Measurements from ENCODE around the gene DGKD.
"Not testable (repeated sequence)": the region's sequence is repeated elsewhere in the genome, so short reads cannot be mapped to it uniquely, and the experiment has no call there.

Gene DGKD

GRCh38 chr2:233353769-233354499 is at the start of gene DGKD:
TSS of gene DGKD (plus strand) at chr2:233354494. CDS start at chr2:233354519, 25 bp downstream.
- no peak for DNase-seq

DNA sequence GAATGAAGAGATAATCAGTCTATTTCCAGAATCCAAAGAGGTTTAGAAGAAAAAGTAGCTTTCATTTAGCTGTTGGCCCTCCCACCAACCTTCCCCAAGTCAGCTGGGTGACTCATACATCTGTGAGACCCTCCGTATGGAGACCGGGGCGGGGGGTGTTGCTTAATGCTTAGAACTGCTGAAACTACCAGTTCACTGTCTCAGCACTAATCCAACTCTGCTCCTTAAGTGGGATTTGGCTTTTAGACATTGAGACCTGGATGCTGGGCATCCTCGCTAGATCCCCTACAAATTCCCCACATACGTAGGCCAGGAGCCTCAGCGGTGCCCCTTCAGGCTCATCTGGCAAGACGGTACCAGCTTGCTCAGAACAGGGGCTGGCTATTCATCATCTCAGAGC is 46.7 kb upstream of the DGKD start, which contains the start of gene SAG:
Gene SAG (plus strand): TSS at position 252 of the 400 bp plus-strand sequence. CDS start 1,374 bp downstream, outside the sequence.
- DNase-seq, result no peak

DNA sequence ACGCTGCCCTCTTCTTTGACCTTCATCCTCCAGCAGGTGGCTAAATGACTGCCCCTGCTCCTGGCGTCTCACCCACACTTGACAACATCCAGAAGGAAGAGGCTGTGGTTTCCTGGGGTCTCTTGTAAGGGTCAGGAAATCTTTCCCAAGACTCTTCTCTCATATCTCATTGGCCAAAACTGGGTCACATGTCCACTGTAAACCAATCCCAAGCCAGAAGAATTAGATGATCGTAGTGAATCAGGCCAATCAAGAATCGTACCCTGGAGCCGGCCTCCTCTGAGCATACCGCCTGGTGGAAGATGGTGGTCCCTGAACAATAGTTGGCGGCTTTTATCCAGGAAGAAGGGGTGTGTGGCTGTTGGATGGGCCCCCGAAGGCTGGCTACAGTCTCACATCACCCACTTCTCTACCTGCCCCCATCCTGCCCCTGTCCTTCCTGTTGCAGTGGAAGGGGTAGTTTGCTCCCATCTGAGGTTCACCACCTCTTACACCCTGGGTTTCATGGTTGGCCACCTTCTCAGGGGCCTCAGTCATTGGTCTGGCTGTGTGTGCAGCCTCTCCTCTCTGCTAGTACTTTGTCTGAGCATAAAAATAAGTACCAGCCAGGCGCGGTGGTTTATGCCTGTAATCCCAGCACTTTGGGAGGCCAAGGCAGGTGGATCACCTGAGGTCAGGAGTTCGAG is 42.9 kb upstream of the DGKD start:
- DNase-seq, result no peak

GRCh38 chr2:233312874-233313273 is 41.4 kb upstream of the DGKD start:
- no peak for DNase-seq

GRCh38 chr2:233314180-233314925 is 39.9 kb upstream of the DGKD start:
- DNase-seq, result no peak

GRCh38 chr2:233317196-233317943 is 36.9 kb upstream of the DGKD start:
- no peak for DNase-seq

DNA sequence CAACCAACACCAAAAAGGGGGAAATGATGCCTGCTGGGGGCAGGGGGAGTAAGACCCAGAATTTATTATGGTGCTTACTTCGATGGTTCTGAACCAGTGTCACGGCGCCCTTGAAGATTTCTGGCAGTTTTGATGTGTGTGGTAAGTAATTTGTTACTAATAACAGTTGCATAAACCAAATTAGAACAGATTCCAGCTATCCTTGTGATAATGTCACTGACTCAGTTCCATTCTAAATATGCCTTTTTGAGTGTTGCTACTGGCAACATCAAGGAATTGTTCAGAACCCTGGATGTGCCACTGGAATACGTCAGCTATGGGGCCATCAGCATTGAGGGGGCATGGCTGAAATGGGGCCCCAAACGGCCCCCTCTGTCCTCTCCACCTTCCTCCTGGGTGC is 35.0 kb upstream of the DGKD start:
- no peak for DNase-seq

GRCh38 chr2:233320470-233320869 is 33.8 kb upstream of the DGKD start:
- no peak for DNase-seq

- no peak for DNase-seq
Measured at GRCh38 chr2:233321166-233321565, 33.1 kb upstream of the DGKD start.

DNA sequence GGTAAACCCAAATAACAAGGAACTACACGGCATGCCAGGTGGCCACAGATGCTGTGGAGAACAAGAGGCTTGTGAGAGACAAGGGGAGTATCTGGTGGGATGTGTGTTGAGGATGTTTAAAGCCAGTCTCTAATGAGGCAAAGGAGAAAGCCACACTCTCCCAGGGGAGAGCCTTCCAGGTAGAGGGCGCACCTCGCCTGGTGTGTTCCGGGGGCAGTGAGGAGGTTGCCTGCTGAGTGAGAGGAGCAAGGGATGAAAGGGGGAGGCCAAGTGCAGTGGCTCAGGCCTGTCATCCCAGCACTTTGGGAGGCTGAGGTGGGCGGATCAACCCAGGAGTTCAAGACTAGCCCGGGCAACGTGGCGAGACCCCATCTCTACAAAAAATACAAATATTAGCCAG is 30.4 kb upstream of the DGKD start:
- no peak for DNase-seq

DNA sequence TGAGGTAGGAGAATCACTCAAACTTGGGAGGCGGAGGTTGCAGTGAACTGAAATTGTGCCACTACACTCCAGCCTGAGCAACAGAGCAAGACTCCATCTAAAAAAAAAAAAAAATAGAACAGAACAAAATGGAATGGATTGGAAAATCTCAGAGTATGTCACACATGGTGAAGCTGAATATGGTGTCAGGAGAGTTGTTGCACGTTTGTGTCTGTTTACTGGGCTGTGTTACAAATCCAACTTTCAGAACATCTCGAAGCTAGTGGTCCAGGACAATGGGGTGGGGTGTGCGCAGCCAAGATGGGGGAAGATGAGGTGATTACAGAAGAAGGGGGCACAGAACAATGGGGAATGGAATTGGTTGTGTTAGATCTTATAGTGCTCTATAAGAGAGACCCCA is 29.0 kb upstream of the DGKD start:
- no peak for DNase-seq

DNA sequence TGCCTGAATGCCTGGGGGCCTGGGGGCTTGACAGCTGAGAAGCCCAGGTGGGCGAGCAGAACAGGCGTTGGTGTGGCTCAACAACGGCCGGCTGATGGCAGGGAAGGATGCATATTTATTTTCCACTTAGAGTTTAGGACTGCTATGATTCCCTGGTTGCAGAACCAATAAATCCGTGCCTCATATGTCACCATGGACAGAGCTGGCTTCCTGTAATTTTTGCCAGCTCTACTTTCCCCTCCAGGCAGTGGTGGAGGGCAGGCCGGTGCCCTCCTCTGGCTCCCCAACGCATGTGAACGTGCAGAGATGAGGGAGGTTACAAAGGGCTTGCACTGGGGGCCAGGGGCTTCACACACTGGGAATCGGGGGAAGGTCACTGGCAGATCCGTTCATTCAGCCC is 28.5 kb upstream of the DGKD start:
- DNase-seq, result no peak

- DNase-seq, result no peak
Measured at GRCh38 chr2:233326500-233326899, 27.8 kb upstream of the DGKD start.

DNA sequence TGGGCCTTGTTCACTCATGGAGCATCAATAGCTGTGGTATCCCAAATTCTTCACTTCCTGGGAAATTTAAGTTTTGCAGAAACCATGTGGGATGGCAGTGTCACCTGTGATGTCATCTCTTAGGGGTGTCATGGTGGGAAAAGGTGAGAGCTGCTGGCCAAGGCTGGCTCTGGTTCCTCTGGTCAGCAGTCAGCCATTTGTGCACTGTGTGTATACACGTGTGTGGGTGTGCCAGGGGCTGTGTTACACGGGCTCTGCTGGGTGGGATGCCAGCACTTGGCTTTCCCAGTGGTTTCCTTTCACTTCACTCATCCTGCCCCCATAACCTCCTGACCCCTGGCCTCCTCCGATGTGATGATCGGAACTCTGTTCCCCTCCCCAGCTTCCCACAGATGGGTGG is 25.4 kb upstream of the DGKD start:
- no peak for DNase-seq

- peak; percentile 88 for DNase-seq
Measured at GRCh38 chr2:233329489-233330135, 24.7 kb upstream of the DGKD start.

- DNase-seq, result no peak
Measured at GRCh38 chr2:233331536-233331935, 22.8 kb upstream of the DGKD start.

- no peak for DNase-seq
Measured at GRCh38 chr2:233332125-233332524, 22.2 kb upstream of the DGKD start.

DNA sequence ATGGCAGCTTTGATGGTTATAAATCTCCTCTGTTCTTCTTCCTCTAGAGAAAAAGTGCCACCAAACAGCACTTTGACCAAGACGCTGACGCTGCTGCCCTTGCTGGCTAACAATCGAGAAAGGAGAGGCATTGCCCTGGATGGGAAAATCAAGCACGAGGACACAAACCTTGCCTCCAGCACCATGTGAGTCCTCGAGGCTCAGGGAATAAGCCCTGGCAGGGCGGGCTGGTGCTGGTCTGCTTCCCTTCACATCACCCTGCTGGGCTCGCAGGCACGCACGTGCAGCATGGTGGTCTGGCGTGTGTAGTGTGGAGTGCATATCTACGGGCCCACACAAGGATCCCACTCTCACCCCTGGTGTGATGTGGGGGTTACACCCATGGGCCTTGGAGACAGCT is 19.4 kb upstream of the DGKD start:
- DNase-seq, result no peak

DNA sequence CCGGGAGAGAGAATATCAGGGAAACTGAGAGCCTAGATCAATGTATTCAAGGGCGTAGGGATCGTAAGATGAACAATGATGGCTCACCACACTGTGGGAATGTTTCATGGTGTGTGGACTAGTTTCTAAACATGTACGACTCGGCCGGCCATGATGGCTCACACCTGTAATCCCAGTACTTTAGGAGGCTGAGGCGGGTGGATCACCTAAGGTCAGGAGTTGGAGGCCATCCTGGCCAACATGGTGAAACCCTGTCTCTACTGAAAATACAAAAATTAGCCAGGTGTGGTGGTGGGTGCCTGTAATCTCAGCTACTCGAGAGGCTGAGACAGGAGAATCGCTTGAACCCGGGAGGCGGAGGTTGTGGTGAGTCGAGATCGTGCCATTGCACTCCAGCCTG is 18.2 kb upstream of the DGKD start:
- DNase-seq, result not testable (repeated sequence)

- no peak for DNase-seq
Measured at GRCh38 chr2:233336541-233336940, 17.8 kb upstream of the DGKD start.

DNA sequence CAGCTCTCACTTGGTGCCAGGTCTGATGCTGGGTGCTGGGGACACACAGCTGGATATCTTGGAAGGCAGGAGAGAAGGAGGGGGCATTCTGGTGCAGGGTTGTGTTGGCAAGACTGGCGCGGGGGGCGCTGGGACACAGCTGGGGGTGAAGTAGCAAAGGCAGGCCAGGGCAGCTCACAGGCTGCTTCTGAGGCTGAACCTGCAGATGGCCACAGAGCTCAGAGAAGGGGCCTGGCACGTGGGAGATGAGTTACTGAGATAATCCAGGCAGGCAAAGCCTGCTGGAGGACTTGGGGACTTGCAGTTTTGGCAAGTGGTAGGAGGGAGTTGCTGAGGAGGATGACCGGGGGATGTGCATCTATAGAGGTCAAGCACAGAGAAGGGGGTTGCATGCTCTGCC is 16.2 kb upstream of the DGKD start:
- no peak for DNase-seq

- DNase-seq, result no peak
Measured at GRCh38 chr2:233338812-233339368, 15.4 kb upstream of the DGKD start.
